Glutamatergic neuron (in vitro differentiated cells): ENCODE results near the gene MAD2L2. TPM values are rescaled to one million over a fixed set of nuclear protein-coding genes. Genes with fewer than 3 reads are reported as not detected.
A peak's percentile ranks its signal among the peaks of the same experiment; 100 is the strongest.

ENCODE experiments used
- DNase-seq: peaks from one replicate; pipeline ENCODE4 v3.0.0; 2022
- H3K27ac Mint-ChIP-seq: one replicate; pipeline ENCODE4 v1.8.0; 2020; ENCODE audit warnings: mild to moderate bottlenecking, mixed read lengths, inconsistent platforms; ENCODE audit not compliant: unreplicated experiment
- H3K27me3 Mint-ChIP-seq: one replicate; pipeline ENCODE4 v1.8.0; 2020; ENCODE audit warnings: mild to moderate bottlenecking, moderate library complexity, mixed read lengths, inconsistent platforms; ENCODE audit not compliant: unreplicated experiment
- H3K36me3 Mint-ChIP-seq: one replicate; pipeline ENCODE4 v1.8.0; 2020; ENCODE audit warnings: mild to moderate bottlenecking, mixed read lengths, inconsistent platforms; ENCODE audit not compliant: unreplicated experiment
- H3K4me1 Mint-ChIP-seq: one replicate; pipeline ENCODE4 v1.8.0; 2020; ENCODE audit warnings: mild to moderate bottlenecking, low read depth, mixed read lengths, inconsistent platforms; ENCODE audit not compliant: unreplicated experiment
- H3K4me3 Mint-ChIP-seq: one replicate; pipeline ENCODE4 v1.8.0; 2020; ENCODE audit warnings: mild to moderate bottlenecking, mixed read lengths, inconsistent platforms; ENCODE audit not compliant: unreplicated experiment
- H3K9me3 Mint-ChIP-seq: one replicate; pipeline ENCODE4 v1.8.0; 2020; ENCODE audit warnings: mild to moderate bottlenecking, moderate library complexity, mixed read lengths, inconsistent platforms; ENCODE audit not compliant: unreplicated experiment
- total RNA-seq: library from RNA; stranded (reverse); fragmentation: NEBNext Ultra II Directional; extraction: Animal tissue kit (Norgen Biotek cat#: 25700); gene quantifications from one replicate; pipeline ENCODE4 v1.2.1, GENCODE V29; 2021; ENCODE audit not compliant: unreplicated experiment
- TF ChIP-seq, protein P1 (sequence below): fragments of 200-600 bp; sonication (generic); IDR thresholded peaks from one replicate; pipeline ENCODE4 v1.5.0; 2021; ENCODE audit not compliant: partially characterized antibody, unreplicated experiment

Gene MAD2L2
- total RNA-seq, 1 donor from 2014 or later, result 90.2 TPM

DNA sequence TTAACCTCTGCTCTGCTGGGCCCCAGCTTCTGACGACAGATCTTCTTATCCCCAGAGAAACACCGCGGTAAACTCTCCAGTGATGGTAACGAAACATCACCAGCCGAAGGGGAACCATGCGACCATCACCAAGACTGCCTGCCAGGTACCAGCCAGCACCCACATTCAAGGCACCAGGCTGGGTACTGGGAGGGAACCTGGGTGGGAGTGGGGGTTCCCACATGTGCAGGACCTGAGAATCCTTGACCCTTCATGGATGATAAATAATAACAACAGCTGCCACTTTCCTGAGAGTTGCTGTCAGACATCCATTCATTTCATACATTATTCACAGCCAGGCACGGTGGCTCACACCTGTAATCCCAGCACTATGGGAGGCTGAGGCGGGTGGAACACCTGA is 31.3 kb upstream of the MAD2L2 start:
- H3K27ac Mint-ChIP-seq, result no peak overlapping the region
- H3K27me3 Mint-ChIP-seq, result peaks cover 6% of the 10 kb centered on the region
- H3K4me1 Mint-ChIP-seq, result peaks cover 25% of the 10 kb centered on the region
- H3K9me3 Mint-ChIP-seq, result peaks cover 11% of the 10 kb centered on the region
- TF ChIP-seq, protein P1, sequence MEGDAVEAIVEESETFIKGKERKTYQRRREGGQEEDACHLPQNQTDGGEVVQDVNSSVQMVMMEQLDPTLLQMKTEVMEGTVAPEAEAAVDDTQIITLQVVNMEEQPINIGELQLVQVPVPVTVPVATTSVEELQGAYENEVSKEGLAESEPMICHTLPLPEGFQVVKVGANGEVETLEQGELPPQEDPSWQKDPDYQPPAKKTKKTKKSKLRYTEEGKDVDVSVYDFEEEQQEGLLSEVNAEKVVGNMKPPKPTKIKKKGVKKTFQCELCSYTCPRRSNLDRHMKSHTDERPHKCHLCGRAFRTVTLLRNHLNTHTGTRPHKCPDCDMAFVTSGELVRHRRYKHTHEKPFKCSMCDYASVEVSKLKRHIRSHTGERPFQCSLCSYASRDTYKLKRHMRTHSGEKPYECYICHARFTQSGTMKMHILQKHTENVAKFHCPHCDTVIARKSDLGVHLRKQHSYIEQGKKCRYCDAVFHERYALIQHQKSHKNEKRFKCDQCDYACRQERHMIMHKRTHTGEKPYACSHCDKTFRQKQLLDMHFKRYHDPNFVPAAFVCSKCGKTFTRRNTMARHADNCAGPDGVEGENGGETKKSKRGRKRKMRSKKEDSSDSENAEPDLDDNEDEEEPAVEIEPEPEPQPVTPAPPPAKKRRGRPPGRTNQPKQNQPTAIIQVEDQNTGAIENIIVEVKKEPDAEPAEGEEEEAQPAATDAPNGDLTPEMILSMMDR, result no peak
- H3K36me3 Mint-ChIP-seq, result no peaks in the 10 kb centered on the region
- H3K4me3 Mint-ChIP-seq, result no peak overlapping the region
- no peak for DNase-seq

DNA sequence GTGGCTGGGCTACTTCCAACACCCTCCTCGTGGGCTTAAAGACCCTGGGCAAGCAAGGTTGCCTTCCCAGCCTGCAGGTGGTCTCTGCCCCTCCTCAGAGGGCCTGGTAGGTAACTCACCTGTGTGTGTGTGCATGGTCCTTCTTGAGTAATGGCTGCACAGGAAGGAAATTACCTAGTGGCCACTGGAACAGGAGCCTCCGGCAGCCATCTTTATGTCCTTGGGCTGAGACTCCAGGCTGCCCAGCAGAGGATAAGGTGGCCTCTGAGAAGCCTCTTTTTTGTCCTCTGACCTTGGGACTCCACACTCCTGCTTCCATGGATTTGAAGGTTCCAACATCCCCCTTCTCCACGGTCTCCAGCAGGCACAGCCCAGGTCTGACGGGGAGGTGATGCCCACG is 30.5 kb upstream of the MAD2L2 start:
- H3K9me3 Mint-ChIP-seq, result peaks cover 11% of the 10 kb centered on the region
- no peak for DNase-seq
- TF ChIP-seq, protein P1, result no peak

DNA sequence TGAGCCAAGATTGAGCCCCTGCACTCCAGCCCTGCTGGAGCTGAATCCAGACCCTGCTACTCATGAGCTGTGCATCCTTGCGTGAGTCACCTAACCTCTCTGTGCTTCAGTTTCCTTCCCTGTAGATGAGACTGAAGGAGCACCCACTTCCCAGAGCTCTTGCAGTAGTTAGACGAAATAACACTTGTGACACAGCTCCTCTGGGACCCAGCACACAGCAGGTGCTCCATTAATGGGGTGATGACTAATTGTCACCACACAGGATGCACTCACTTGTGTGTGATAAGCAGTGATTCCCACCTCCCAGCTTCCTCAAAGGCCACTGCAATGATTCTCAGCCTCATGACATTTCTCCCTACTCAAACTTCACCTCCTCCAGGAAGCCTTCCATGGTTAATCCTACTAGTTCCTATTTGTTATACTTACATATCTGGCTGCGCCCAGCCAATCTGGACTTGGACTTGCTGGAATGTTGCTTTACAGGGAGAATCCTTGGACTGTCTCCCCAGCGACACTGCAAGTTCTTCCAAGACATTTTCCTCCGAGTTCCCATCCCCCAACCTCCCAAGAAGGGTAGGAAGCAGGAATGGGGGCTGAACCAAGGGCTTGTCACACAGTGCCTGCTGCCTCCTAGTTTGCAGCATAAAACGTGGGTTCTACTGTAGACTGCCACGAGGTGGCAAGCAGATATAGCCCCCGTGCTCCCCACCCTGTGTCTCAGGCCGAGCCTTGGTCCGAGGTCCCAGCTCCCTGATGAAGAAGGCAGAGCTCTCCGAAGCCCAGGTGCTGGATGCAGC is 27.8 kb upstream of the MAD2L2 start:
- no peak overlapping the region for H3K27ac Mint-ChIP-seq
- DNase-seq, result no peak
- TF ChIP-seq, protein P1, result no peak
- no peaks in the 10 kb centered on the region for H3K36me3 Mint-ChIP-seq
- H3K9me3 Mint-ChIP-seq, result peaks cover 4% of the 10 kb centered on the region
- peaks cover 2% of the 10 kb centered on the region for H3K27me3 Mint-ChIP-seq
- no peak overlapping the region for H3K4me3 Mint-ChIP-seq
- peaks cover 21% of the 10 kb centered on the region for H3K4me1 Mint-ChIP-seq

More for the DNA sequence above, 30.5 kb upstream of the MAD2L2 start:
- no peak overlapping the region for H3K4me3 Mint-ChIP-seq
- H3K27me3 Mint-ChIP-seq, result peaks cover 8% of the 10 kb centered on the region
- no peaks in the 10 kb centered on the region for H3K36me3 Mint-ChIP-seq
- no peak overlapping the region for H3K27ac Mint-ChIP-seq
- peaks cover 25% of the 10 kb centered on the region for H3K4me1 Mint-ChIP-seq

GRCh38 chr1:11707621-11708276 is 26.8 kb upstream of the MAD2L2 start:
- Mint-ChIP-seq H3K4me3 (no peak overlapping the region), H3K36me3 (no peaks in the 10 kb centered on the region), H3K9me3 (peaks cover 4% of the 10 kb centered on the region), H3K27ac (peak overlapping the region; percentile 38), H3K27me3 (peaks cover 2% of the 10 kb centered on the region), H3K4me1 (peaks cover 30% of the 10 kb centered on the region)
- TF ChIP-seq, protein P1, result no peak
- DNase-seq, result peak; percentile 59

- peaks cover 31% of the 10 kb centered on the region for H3K4me1 Mint-ChIP-seq
- peaks cover 2% of the 10 kb centered on the region for H3K27me3 Mint-ChIP-seq
- no peak for DNase-seq
- H3K36me3 Mint-ChIP-seq, result no peaks in the 10 kb centered on the region
- TF ChIP-seq, protein P1, result no peak
- H3K27ac Mint-ChIP-seq, result no peak overlapping the region
- peaks cover 4% of the 10 kb centered on the region for H3K9me3 Mint-ChIP-seq
- no peak overlapping the region for H3K4me3 Mint-ChIP-seq
These were observed 25.3 kb upstream of the MAD2L2 start for GRCh38 chr1:11706292-11706691.
